ENCODE data around the gene CRACR2A.

GRCh38 chr12:3692616-3693365 is 60.1 kb downstream of the CRACR2A start:
- TF ChIP-seq POLR2A (IDR thresholded peaks at IDR 0.05), result no peak
- no peak for TF ChIP-seq CTCF (IDR thresholded peaks at IDR 0.05 in 4 of 5, conservative IDR thresholded peaks at IDR 0.05 in 1 of 5)
